T-helper 22 cell (primary cell): Measurements from ENCODE around the gene TRIM31.
"Not testable (repeated sequence)": the region's sequence is repeated elsewhere in the genome, so short reads cannot be mapped to it uniquely, and the experiment has no call there.

Experiments
- DNase-seq: peaks from one replicate; pipeline ENCODE4 v3.0.0-alpha.2; 2020; ENCODE audit warnings: low read depth

Gene TRIM31

DNA sequence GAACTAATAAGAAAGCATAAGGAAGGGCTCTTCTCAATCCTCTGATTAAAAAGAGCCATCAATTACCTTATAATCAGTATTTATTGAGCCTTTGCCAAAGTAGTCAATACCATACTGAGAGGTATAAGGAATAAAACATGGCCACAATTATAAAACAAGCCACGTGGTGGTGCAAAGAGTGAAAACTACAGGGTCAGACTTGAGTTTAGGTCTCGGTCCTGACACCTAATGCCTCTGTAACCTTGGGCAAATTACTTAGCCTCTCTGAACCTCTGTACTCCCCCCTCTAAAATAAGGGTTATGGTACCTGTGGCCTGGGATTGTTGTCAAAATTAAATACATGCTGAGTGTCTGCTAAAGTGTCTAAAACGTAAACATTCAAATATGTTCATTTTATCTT lies 36.3 kb upstream of the TRIM31 start:
- no peak for DNase-seq

GRCh38 chr6:30147096-30147495 lies 34.2 kb upstream of the TRIM31 start:
- no peak for DNase-seq

- no peak for DNase-seq
Observed at GRCh38 chr6:30145818-30146217, 32.9 kb upstream of the TRIM31 start.

DNA sequence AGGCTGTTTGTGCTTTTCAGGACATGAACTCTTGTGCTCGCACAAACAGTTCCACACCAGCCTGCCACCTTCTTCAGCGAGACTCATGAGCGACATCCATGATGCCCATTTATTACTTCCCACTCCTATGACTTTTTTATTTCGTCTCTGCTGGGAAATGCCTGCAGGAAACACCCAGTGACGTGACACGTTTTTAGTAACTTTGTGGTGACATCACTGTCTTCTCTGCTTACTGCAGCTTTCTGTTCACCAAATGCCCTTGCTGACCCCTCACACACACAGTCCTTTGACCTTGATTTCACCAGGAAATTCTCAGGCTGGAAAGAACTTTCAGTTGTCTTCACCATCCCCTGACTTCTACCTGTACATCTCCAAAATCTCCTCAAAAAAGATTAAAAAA lies 31.9 kb upstream of the TRIM31 start:
- no peak for DNase-seq

- no peak for DNase-seq
Observed at GRCh38 chr6:30143780-30144179, 30.9 kb upstream of the TRIM31 start.

DNA sequence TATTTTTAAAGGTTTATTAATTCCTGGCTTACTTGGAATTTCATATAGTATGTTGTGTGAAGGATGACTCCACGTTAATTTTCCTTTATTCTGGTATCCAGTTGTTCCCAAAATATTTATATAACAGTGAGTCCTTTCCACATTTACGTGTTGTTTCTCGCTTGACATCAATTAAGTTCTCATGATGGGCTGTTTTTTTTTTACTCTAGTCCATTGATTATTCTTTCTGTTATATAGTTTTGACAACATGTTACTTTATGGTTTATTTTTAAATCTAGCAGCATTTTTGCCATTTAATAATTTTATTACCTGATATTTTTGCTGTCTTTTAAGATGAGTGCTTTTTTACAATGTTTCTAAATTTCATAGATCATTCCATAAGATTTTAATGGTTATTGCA lies 29.8 kb upstream of the TRIM31 start:
- no peak for DNase-seq

DNA sequence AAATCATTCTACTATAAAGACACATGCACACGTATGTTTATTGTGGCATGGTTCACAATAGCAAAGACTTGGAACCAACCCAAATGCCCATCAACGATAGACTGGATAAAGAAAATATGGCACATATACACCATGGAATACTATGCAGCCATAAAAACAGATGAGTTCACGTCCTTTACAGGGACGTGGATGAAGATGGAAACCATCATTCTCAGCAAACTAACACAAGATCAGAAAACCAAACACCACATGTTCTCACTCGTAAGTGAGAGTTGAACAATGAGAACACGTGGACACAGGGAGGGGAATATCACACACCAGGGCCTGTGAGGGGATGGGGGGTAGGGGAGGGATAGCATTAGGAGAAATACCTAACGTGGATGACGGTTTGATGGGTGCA lies 27.4 kb upstream of the TRIM31 start:
- DNase-seq: not testable (repeated sequence)

DNA sequence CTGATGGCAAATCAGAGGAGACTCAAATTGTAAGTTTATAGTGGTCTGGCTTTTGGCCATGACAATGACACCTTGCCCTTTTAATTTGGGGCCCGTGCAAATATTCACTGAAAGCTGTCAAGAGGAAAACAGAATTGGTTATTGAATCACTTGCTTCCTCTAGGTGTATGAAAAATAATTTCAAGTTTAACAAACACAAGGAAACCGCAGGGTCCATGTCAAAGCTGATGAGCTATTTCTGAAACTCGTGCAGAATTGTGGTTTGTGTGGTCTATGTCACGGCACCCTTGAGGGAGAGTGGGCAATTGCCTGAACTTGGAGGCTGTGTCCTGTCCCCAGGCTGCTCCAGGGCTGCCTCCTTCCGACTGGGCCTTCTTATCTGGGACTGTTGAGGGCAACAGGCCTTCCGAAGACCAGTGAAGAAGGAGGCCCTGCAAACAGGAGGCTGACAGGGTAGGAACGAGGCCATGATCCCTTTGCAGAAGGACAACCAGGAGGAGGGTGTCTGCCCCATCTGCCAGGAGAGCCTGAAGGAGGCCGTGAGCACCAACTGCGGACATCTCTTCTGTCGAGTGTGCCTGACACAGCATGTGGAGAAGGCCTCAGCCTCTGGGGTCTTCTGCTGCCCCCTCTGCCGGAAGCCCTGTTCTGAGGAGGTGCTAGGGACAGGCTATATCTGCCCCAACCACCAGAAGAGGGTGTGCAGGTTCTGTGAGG lies 23.8 kb upstream of the TRIM31 start:
- no peak for DNase-seq

- no peak for DNase-seq
Observed at GRCh38 chr6:30135757-30136156, 22.9 kb upstream of the TRIM31 start, which contains the start of gene TRIM40. TSS of gene TRIM40 (plus strand) at chr6:30136140. CDS start at chr6:30137037, 897 bp downstream.

- no peak for DNase-seq
Observed at GRCh38 chr6:30135147-30135546, 22.3 kb upstream of the TRIM31 start.

GRCh38 chr6:30131947-30132497 lies 19.1 kb upstream of the TRIM31 start:
- DNase-seq: no peak

DNA sequence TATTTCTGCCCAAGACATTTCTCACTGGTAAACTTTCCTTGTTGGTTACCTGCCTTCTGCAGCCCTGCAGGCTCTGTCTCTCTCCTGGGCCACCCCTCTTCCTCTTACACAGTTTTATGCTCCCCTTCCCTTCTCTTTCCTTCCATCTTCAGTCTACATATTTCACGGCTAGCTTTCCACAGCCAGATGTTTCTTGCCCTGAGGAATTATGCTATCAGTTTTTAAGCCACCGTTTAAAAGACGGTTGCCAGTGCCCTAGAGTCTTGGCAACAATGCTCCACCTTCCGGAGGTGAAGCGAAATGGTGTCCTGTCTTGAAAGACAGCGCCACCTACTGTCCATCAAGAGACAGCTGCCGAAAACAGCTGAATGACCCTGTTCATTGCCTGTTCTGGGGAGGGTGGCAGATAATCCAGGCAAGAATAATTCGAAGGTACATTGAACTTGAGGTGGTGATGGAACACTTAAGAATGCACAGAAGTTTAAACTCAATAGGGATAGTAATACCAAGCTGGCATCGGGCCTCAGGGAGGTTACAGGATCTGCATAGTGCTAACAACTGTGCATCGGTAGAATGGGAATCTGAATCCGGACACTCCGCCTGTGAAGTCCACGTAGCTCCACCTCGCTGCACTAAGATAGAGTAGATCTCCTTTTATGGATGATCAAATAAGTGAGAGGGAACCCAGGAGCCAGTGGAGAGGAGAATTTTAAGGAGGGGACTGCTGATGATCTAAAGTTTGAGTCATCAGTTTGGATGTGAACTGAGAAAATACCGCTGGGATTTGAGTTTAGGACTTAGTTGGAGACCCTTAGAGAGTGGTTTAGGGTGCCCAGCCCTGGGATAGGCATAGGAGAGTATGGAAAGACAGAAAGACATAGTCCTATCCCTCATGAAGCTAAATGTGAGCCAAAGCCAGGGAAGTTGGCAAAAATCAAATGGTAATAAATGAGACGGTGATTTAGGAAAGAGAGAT lies 18.3 kb upstream of the TRIM31 start:
- peak; percentile 48 for DNase-seq

DNA sequence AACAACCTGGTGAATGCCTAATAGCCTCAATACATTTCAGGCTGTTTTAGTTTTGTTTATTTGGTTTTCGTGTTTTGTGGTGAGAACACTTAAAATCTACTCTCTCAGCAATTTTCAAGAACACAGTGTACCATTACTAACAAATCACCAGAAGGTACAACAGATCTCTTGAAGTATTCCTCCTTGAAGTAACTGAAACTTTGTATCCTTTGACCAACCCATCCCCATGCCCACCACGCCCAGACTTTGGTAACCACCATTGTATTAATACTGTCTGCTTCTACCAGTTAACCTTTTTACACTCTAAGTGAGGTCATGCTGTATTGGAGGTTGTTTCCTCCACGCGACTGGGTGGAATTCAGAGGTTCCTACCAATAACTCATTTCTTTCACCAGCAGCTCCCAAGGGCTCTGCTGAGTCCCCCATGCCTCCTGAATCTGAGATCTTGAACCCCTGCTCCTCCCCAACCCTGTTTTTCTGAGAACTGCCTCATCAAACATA lies 17.3 kb upstream of the TRIM31 start:
- no peak for DNase-seq

- no peak for DNase-seq
Observed at GRCh38 chr6:30129265-30130178, 16.6 kb upstream of the TRIM31 start.

GRCh38 chr6:30127238-30128093 lies 14.6 kb upstream of the TRIM31 start:
- no peak for DNase-seq

DNA sequence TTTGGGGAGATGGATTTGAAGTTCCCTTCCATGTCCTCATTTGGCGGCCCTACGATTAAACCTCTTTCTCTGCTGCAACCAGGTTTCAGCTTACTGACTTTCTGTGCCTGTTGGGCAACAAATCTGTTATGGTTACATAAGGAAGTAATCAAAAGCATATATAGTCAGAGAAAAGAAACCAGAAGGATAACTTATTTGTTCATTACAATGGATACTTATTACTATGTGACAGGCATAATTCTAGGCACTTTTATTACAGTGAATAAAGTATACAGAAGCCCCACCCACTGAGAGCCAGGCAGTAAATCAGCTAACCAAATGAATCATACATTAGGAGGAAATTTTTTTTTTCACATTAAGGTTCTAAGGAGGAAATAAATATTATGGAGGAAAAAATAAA lies 9.6 kb upstream of the TRIM31 start:
- no peak for DNase-seq

DNA sequence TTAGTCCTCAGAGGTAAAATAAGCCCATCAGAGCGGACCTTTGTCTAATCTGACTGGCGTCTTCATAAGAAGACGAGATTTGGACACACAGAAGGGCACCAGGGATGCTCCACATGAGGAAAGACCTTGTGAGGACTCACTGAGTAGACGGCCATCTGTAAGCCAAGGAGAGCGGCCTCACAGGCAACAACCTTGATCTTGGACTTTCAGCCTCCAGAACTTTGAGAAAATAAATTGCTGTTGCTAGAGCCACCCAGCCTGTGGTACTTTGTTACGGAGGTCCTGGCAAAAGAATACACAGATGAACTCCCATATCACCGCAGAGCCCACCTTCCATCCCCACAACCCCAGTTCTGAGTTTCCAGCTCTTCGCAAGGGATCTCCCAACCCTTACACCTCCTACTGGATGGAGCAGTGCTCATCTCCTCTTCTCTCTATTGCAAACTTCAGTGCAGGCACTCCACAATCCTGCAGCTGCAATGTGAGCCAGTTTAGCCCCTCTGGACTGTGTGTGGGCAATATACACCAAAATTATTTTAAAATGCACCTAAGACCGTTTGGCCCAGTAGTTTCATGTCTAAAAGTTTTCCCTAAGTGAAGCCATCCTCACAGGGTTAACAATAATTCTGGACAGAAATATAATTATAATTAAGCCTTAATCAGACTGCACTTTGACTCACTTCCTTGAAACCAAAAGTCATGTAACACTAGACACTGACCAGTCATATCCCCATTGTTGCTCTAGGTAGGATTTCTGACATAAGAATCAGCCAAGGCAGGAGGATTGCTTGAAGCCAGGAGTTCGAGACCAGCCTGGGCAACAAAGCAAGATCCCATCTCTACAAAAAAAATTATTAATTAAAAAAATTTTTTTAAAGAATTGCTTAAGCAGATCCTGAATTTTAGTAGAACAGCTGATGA lies 8.8 kb upstream of the TRIM31 start:
- no peak for DNase-seq

DNA sequence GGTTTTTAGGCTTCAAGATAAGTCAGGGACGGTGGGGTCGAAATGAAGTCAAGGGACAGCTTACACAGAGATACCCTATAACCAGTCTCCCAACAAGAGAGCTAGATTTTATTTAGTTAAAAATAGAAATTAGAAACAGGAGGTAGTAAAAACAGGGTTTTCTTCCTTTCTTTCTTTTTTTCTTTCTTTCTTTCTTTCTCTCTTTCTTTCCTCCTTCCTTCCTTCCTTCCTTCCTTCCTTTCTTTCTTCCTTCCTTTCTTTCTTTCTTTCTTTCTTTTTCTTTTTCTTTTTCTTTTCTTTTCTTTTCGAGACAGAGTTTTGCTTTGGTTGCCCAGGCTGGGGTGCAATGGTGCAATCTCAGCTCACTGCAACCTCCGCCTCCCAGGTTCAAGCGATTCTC lies 5.8 kb upstream of the TRIM31 start:
- DNase-seq: not testable (repeated sequence)

DNA sequence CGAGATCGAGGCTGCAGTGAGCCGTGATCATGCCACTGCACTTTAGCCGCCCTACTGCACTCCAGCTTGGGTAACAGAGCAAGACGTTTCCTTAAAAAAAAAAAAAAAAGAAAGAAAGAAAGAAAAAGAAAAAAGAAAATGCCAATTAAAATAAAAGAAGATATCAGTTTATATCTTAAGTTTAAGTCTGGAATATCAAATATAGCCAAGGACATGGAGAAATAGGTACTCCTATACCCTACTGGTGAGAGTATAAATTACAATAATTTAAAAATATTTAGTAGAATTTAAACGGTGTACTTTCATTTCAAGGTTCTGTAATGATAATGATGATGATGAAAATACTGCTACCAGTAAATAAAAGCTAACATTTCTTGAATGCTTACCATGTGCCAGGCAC lies 3.8 kb upstream of the TRIM31 start:
- no peak for DNase-seq
